Measurements from ENCODE around the gene ASB7. TPM values are rescaled to one million over a fixed set of nuclear protein-coding genes. Genes with fewer than 3 reads are reported as not detected.
"Not testable (repeated sequence)": the region's sequence is repeated elsewhere in the genome, so short reads cannot be mapped to it uniquely, and the experiment has no call there.

The ASB7 gene
- total RNA-seq, 2 donors from 2014 or later, result 35.7 TPM

- DNase-seq (no peak), ATAC-seq (replicated peaks in 1 of 2) (no peak)
- no peaks in the 10 kb centered on the region for H3K9me3 Mint-ChIP-seq
- no peaks in the 10 kb centered on the region for H3K36me3 Mint-ChIP-seq (ENCODE audit: insufficient read depth in 2 of 2)
- H3K4me1 Mint-ChIP-seq (ENCODE audit: low read depth), result no peaks in the 10 kb centered on the region
- H3K27me3 Mint-ChIP-seq (ENCODE audit: low read depth), result peaks cover 7% of the 10 kb centered on the region
- H3K4me3 Mint-ChIP-seq, result no peak overlapping the region
- no peak overlapping the region for H3K27ac Mint-ChIP-seq
These were observed 63.2 kb downstream of the ASB7 start for GRCh38 chr15:100665570-100665969.

DNA sequence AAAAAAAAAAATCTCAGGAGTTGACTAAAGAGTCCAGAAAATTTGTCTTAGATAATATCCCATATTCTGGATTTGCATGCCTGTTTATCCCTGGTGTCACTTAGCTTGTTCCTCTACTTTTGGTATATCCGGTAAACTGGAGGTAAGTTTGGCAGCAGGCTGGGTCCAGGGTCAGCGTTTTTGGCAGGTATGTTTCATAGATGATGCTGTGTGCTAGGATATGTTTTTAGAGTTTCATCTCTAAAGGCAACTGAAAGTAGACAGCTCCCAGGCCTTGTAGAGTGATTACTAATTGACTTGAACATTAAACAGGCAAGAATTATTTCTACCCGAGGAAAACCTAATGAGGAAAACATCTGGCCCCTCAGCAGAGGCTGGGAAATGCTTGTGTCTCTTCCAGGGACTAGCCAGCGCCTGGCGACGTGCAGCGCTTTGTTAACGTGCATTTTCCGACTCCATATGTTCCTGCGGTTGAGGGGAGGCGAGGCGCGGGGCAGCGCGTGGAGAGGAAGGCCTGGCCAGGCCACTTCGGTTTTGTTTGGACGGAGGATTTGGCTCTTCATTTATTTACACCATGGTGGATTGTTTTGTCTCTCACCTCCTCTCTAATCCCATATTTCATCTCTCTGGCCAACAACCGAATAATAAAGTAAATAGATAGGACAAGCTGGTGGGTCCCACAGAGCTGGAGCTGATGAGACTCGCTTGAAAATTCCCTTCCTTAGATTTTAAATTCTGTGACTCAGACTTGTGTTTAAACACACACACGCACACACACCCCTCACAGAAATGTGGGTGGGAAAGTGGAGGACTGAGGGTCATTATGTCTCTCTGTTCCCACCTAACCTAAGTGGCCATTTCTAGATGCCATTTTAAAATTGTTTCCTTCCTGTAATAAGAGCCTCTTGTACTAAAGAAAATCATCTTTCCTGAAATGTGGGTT, 65.3 kb downstream of the ASB7 start:
- DNase-seq, result no peak
- Mint-ChIP-seq H3K36me3 (ENCODE audit: insufficient read depth in 2 of 2) (no peaks in the 10 kb centered on the region), H3K27ac (no peak overlapping the region), H3K4me3 (no peak overlapping the region), H3K9me3 (no peaks in the 10 kb centered on the region), H3K27me3 (ENCODE audit: low read depth) (peaks cover 7% of the 10 kb centered on the region), H3K4me1 (ENCODE audit: low read depth) (peaks cover 4% of the 10 kb centered on the region)
- no peak for ATAC-seq (replicated peaks in 1 of 2)

DNA sequence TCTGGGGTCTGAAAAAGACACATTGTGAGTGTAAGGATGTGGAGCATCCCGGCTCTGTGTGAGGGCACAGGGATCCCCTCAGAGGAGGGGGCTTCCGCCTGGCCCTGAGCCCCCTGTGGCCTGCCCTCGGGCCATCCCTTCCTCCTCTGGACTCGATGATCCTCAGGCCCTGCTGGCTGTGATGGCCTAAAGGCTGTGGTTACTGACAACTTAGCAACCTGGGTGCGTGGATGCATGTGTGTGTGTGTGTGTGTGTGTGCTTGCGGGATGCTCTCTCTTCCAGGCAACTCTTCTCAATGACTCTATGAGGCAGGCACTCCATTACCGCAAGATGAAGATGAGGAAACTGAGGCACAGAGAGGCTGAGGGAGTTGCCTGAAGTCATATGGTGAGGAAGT, 66.0 kb downstream of the ASB7 start:
- H3K9me3 Mint-ChIP-seq, result no peaks in the 10 kb centered on the region
- no peak overlapping the region for H3K4me3 Mint-ChIP-seq
- H3K36me3 Mint-ChIP-seq (ENCODE audit: insufficient read depth in 2 of 2), result no peaks in the 10 kb centered on the region

DNA sequence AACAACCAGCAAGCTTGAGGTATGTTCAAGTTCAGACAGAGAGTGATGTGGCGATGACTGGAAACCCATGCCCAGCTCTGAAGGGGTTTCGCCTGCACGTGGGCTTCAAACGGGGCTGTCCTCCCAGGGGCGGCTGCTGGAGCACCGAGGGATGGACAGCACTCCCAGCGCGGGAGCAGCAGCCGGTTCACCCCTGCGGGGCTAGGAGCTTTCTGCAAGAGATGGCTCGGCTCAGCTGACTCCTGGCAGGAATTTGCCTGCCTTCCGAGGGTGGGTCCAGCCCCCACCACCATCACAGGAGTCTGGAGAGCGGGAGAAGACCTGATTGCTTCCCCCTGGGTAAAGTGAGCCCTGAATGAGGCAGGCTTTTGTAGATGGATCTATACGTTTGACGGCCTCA, 66.9 kb downstream of the ASB7 start:
- no peak overlapping the region for H3K27ac Mint-ChIP-seq

More for the DNA sequence above, 66.0 kb downstream of the ASB7 start:
- DNase-seq (no peak), ATAC-seq (replicated peaks in 1 of 2) (no peak)
- peaks cover 4% of the 10 kb centered on the region for H3K4me1 Mint-ChIP-seq (ENCODE audit: low read depth)
- H3K27ac Mint-ChIP-seq, result no peak overlapping the region
- peaks cover 7% of the 10 kb centered on the region for H3K27me3 Mint-ChIP-seq (ENCODE audit: low read depth)

DNA sequence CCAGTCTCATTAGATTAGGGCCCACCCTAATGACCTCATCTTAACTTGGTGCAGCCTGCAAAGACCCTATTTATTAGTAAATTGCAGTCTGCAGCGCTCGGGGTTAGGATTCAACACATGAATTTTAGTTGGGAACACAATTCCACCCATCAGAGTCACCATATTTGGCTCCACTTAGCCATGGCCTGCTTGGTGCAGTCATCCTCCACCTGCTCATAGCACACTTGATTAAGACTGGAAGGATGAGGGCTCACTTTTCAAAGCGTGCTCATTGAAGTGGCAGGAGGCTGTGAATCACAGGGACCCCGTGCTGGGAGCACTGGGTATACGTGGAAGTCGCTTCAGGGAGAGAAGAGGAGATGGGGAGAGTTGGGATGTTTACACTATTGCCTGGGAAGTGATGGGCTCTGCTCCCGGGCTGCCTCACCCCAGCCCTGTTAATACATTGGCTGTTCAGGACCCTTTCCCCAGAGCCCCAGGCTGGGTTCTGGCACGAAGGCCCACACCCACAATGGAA, 68.2 kb downstream of the ASB7 start:
- ATAC-seq (replicated peaks in 1 of 2) (no peak), DNase-seq (no peak)
- Mint-ChIP-seq H3K4me1 (ENCODE audit: low read depth) (peaks cover 4% of the 10 kb centered on the region), H3K9me3 (peaks cover 0 to 3% of the 10 kb centered on the region in 2 donors), H3K36me3 (ENCODE audit: insufficient read depth in 2 of 2) (no peaks in the 10 kb centered on the region), H3K4me3 (no peak overlapping the region), H3K27me3 (ENCODE audit: low read depth) (no peaks in the 10 kb centered on the region), H3K27ac (no peak overlapping the region)

More for the DNA sequence above, 66.9 kb downstream of the ASB7 start:
- Mint-ChIP-seq H3K27me3 (ENCODE audit: low read depth) (peaks cover 3% of the 10 kb centered on the region), H3K9me3 (no peaks in the 10 kb centered on the region), H3K4me1 (ENCODE audit: low read depth) (peaks cover 4% of the 10 kb centered on the region), H3K36me3 (ENCODE audit: insufficient read depth in 2 of 2) (no peaks in the 10 kb centered on the region), H3K4me3 (no peak overlapping the region)
- DNase-seq (no peak), ATAC-seq (replicated peaks in 1 of 2) (no peak)

- Mint-ChIP-seq H3K4me3 (no peak overlapping the region), H3K27me3 (ENCODE audit: low read depth) (no peaks in the 10 kb centered on the region), H3K27ac (no peak overlapping the region), H3K9me3 (peaks cover 0 to 3% of the 10 kb centered on the region in 2 donors), H3K4me1 (ENCODE audit: low read depth) (peaks cover 4% of the 10 kb centered on the region), H3K36me3 (ENCODE audit: insufficient read depth in 2 of 2) (no peaks in the 10 kb centered on the region)
- ATAC-seq (replicated peaks in 1 of 2) (no peak), DNase-seq (no peak)
These were observed 68.8 kb downstream of the ASB7 start for GRCh38 chr15:100671124-100671680.

DNA sequence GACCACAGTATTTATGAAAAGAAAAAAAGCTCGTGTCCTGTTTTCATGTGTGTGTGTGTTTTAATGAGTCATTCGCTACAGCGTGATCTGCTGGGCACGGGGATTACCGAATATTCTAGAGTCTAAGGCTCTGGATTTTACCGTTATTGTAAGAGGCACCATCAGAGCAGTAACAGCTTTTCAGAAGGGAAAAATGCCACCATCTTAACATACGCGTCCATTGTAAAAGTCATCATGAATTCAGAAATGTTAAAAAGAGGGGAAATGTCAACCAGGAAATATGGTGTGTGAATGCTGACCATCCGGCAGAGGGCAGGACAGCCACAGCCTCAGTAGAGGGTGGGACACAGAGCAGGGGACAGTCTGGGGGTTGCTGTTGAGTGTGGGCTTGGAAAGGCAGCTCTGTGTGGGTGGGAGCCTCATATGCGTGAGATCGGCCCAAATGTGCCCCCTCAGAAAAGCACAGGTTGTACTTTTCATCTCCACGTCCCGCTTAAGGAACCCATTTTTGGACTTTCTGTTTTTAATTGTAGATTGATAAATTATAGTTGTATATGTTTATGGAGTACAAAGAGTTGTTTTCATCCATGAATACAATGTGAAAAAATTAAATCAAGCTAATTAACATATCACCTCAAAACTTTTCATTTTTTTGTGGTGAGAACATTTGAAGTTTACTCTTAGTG, 69.6 kb downstream of the ASB7 start:
- H3K27me3 Mint-ChIP-seq (ENCODE audit: low read depth), result peaks cover 6% of the 10 kb centered on the region
- H3K9me3 Mint-ChIP-seq, result peaks cover 0 to 4% of the 10 kb centered on the region in 2 donors
- H3K4me3 Mint-ChIP-seq, result no peak overlapping the region
- peaks cover 4% of the 10 kb centered on the region for H3K4me1 Mint-ChIP-seq (ENCODE audit: low read depth)
- H3K27ac Mint-ChIP-seq, result no peak overlapping the region
- DNase-seq, result no peak
- no peak for ATAC-seq (replicated peaks in 1 of 2)
- H3K36me3 Mint-ChIP-seq (ENCODE audit: insufficient read depth in 2 of 2), result no peaks in the 10 kb centered on the region

DNA sequence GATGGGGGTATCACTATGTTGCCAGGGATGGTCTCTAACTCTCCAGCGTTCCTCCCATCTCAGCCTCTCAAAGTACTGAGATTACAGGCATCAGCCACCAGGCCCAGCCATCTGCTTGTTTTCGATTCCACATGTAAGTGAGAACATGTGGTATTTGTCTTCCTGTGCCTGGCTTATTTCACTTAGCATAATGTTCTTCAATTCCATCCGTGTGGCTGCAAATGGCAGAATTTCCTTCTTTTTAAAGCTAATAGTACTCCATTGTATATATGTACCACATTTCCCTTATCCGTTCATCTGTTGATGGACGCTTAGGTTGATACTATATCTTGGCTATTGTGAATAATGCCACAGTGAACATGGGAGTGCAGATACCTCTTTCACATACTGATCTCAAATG, 70.6 kb downstream of the ASB7 start:
- ATAC-seq (replicated peaks in 1 of 2) (no peak), DNase-seq (no peak)
- Mint-ChIP-seq H3K36me3 (ENCODE audit: insufficient read depth in 2 of 2) (no peaks in the 10 kb centered on the region), H3K4me1 (ENCODE audit: low read depth) (peaks cover 4% of the 10 kb centered on the region), H3K27me3 (ENCODE audit: low read depth) (peaks cover 14% of the 10 kb centered on the region), H3K4me3 (no peak overlapping the region), H3K27ac (no peak overlapping the region), H3K9me3 (peaks cover 0 to 5% of the 10 kb centered on the region in 2 donors)

- not testable (repeated sequence) for ATAC-seq (replicated peaks in 1 of 2); H3K4me3 Mint-ChIP-seq; DNase-seq; H3K4me1 Mint-ChIP-seq (ENCODE audit: low read depth); H3K36me3 Mint-ChIP-seq (ENCODE audit: insufficient read depth in 2 of 2); H3K27ac Mint-ChIP-seq
- Mint-ChIP-seq H3K27me3 (ENCODE audit: low read depth) (peaks cover 25% of the 10 kb centered on the region), H3K9me3 (peaks cover 3 to 11% of the 10 kb centered on the region in 2 donors)
These were observed 76.8 kb downstream of the ASB7 start for GRCh38 chr15:100679151-100679550.

- H3K27ac Mint-ChIP-seq, result no peak overlapping the region
- ATAC-seq (replicated peaks in 1 of 2), result no peak
- no peak for DNase-seq
- H3K36me3 Mint-ChIP-seq (ENCODE audit: insufficient read depth in 2 of 2), result peaks cover 0 to 5% of the 10 kb centered on the region in 2 donors
- peaks cover 3 to 8% of the 10 kb centered on the region in 2 donors for H3K9me3 Mint-ChIP-seq
- no peaks in the 10 kb centered on the region for H3K4me1 Mint-ChIP-seq (ENCODE audit: low read depth)
- no peak overlapping the region for H3K4me3 Mint-ChIP-seq
- peaks cover 27% of the 10 kb centered on the region for H3K27me3 Mint-ChIP-seq (ENCODE audit: low read depth)
These were observed 78.3 kb downstream of the ASB7 start for GRCh38 chr15:100680726-100681125.

GRCh38 chr15:100681335-100681746, 79.0 kb downstream of the ASB7 start:
- Mint-ChIP-seq H3K36me3 (ENCODE audit: insufficient read depth in 2 of 2) (peaks cover 0 to 5% of the 10 kb centered on the region in 2 donors), H3K27me3 (ENCODE audit: low read depth) (peaks cover 30% of the 10 kb centered on the region), H3K4me1 (ENCODE audit: low read depth) (no peaks in the 10 kb centered on the region), H3K4me3 (no peak overlapping the region), H3K9me3 (peaks cover 3 to 8% of the 10 kb centered on the region in 2 donors), H3K27ac (no peak overlapping the region)
- ATAC-seq (replicated peaks in 1 of 2) (no peak), DNase-seq (no peak)

GRCh38 chr15:100682468-100682867, 80.1 kb downstream of the ASB7 start:
- Mint-ChIP-seq H3K27me3 (ENCODE audit: low read depth) (peaks cover 30% of the 10 kb centered on the region), H3K27ac (no peak overlapping the region), H3K4me3 (no peak overlapping the region), H3K9me3 (peaks cover 3 to 7% of the 10 kb centered on the region in 2 donors), H3K36me3 (ENCODE audit: insufficient read depth in 2 of 2) (peaks cover 0 to 5% of the 10 kb centered on the region in 2 donors), H3K4me1 (ENCODE audit: low read depth) (no peaks in the 10 kb centered on the region)
- DNase-seq (no peak), ATAC-seq (replicated peaks in 1 of 2) (no peak)

- H3K36me3 Mint-ChIP-seq (ENCODE audit: insufficient read depth in 2 of 2), result peaks cover 0 to 2% of the 10 kb centered on the region in 2 donors
- no peaks in the 10 kb centered on the region for H3K4me1 Mint-ChIP-seq (ENCODE audit: low read depth)
- ATAC-seq (replicated peaks in 1 of 2) (no peak), DNase-seq (no peak)
- no peak overlapping the region for H3K4me3 Mint-ChIP-seq
- H3K27ac Mint-ChIP-seq, result no peak overlapping the region
- peaks cover 22% of the 10 kb centered on the region for H3K27me3 Mint-ChIP-seq (ENCODE audit: low read depth)
- H3K9me3 Mint-ChIP-seq, result peaks cover 0 to 2% of the 10 kb centered on the region in 2 donors
These were observed 81.0 kb downstream of the ASB7 start for GRCh38 chr15:100683434-100683833.

Data from activated T-cell treated with anti-CD3 and anti-CD28 coated beads, Interleukin-2, amount 50 U/mL, for 72 hours (primary cell).